HepG2 (cell line): ENCODE measurements around the gene GALNT1. TPM values are rescaled to one million over a fixed set of nuclear protein-coding genes. Genes with fewer than 3 reads are reported as not detected.

Experiments used
- ATAC-seq: fragments of 200-7000 bp; cut with Tn5 transposase; 3 replicates; pipeline ENCODE4 v1.9.1; 2020; ENCODE audit warnings: mild to moderate bottlenecking, moderate library complexity
- BruUV-seq: library from RNA; stranded (reverse); fragments of 400-500 nt; replicated peaks from 2 replicates; lab custom pipeline; 2021; lab: Mats Ljungman, UMichigan
- CTCF ChIA-PET: fragments of 300-600 bp; formaldehyde crosslinking; extraction: SDS; loops from one replicate; lab custom pipeline; 2021; ENCODE audit warnings: low total read pairs, inconsistent platforms, low intra/inter-chr PET ratio; lab: Yijun Ruan, JAX
- POLR2A ChIA-PET: fragments of 350-600 bp; sonication (Branson Sonifier 250); formaldehyde crosslinking; loops from one replicate; lab custom pipeline; 2020; ENCODE audit warnings: antibody characterized with exemption, inconsistent platforms; lab: Yijun Ruan, JAX
- DNase-seq: peaks from one replicate; pipeline ENCODE4 v3.0.0-alpha.2; 2015; ENCODE audit warnings: low spot score
- FAIRE-seq: peaks from 3 replicates; lab custom pipeline; 2011; peaks lifted over from hg19 to GRCh38; lab: Jason Lieb, UNC
- H2AFZ ChIP-seq: one replicate; pipeline ENCODE4 v1.6.1; 2011; ENCODE audit warnings: low read length, inconsistent platforms
- H3K27ac ChIP-seq: fragments of 300-600 bp; 3 replicates; pipeline ENCODE4 v1.8.0; 2011; ENCODE audit warnings: mixed run types, mild to moderate bottlenecking, mixed read lengths, low read length, inconsistent platforms; ENCODE audit not compliant: insufficient read depth; ENCODE audit errors: extremely low read length
- H3K27me3 ChIP-seq, 2 experiments: fragments of 200-600 bp in 1 of 2; 2 replicates in 1 of 2; 3 replicates in 1 of 2; pipeline versions ENCODE4 v1.6.0 to v1.8.0; 2011; ENCODE audit warnings: low read length in 2 of 2, mild to moderate bottlenecking in 2 of 2, moderate library complexity in 2 of 2, inconsistent platforms in 1 of 2; ENCODE audit not compliant: insufficient read depth in 2 of 2, control insufficient read depth in 1 of 2
- H3K36me3 ChIP-seq, 2 experiments: fragments of 200-600 bp in 1 of 2; replicated peaks in 1 of 2; 2 replicates in 1 of 2; 3 replicates in 1 of 2; pipeline versions ENCODE4 v1.5.1 to v1.8.0; 2011; ENCODE audit warnings: low read length in 2 of 2, inconsistent platforms in 1 of 2; ENCODE audit not compliant: insufficient read depth in 2 of 2, control insufficient read depth in 1 of 2
- H3K4me1 ChIP-seq: 2 replicates; pipeline ENCODE4 v1.5.1; 2012; ENCODE audit warnings: low read length, inconsistent platforms; ENCODE audit not compliant: insufficient read depth
- H3K4me2 ChIP-seq: 2 replicates; pipeline ENCODE4 v1.6.0; 2011; ENCODE audit warnings: low read depth, low read length, inconsistent platforms
- H3K4me3 ChIP-seq, 3 experiments: fragments of 200-600 bp in 1 of 3; sonication (generic), shearing (Covaris generic) in 1 of 3; replicated peaks in 1 of 3; 2 replicates each; pipeline ENCODE4 v1.5.1; 2011 to 2016; ENCODE audit warnings: low read length in 3 of 3, inconsistent platforms in 2 of 3, low read depth in 2 of 3, mild to moderate bottlenecking in 2 of 3, control low read depth in 1 of 3, mixed read lengths in 1 of 3; ENCODE audit not compliant: insufficient read depth in 1 of 3
- H3K79me2 ChIP-seq: one replicate; pipeline ENCODE4 v1.6.1; 2011; ENCODE audit warnings: low read length, inconsistent platforms; ENCODE audit not compliant: insufficient read depth
- H3K9ac ChIP-seq: 2 replicates; pipeline ENCODE4 v1.6.0; 2011; ENCODE audit warnings: mild to moderate bottlenecking, low read depth, low read length, inconsistent platforms; ENCODE audit not compliant: insufficient read depth
- H3K9me3 ChIP-seq: 2 replicates; pipeline ENCODE4 v1.5.1; 2012; ENCODE audit warnings: mild to moderate bottlenecking, low read length
- H4K20me1 ChIP-seq: 2 replicates; pipeline ENCODE4 v1.6.0; 2011; ENCODE audit warnings: inconsistent platforms, mild to moderate bottlenecking, low read length, moderate library complexity; ENCODE audit not compliant: insufficient read depth
- MED8 ChIP-seq: sonication (generic); formaldehyde crosslinking; IDR thresholded peaks from 2 replicates; pipeline ENCODE4 v1.8.1; 2023; ENCODE audit warnings: mild to moderate bottlenecking, missing genetic modification reagents; ENCODE audit not compliant: insufficient replicate concordance
- MYC ChIP-seq: sonication (generic); formaldehyde crosslinking; IDR thresholded peaks from 2 replicates; pipeline ENCODE4 v1.9.0; 2021; ENCODE audit warnings: missing genetic modification reagents, borderline replicate concordance
- ZNF7 ChIP-seq: IDR thresholded peaks from 2 replicates; pipeline ENCODE4 v1.6.1; 2016; ENCODE audit warnings: missing biosample characterization, missing genetic modification reagents
- ZNF737 ChIP-seq: sonication (generic); formaldehyde crosslinking; IDR thresholded peaks from 2 replicates; pipeline ENCODE4 v1.5.0; 2020; ENCODE audit warnings: missing genetic modification reagents, mild to moderate bottlenecking, borderline replicate concordance
- WGBS: methylation state at CpG from one replicate; pipeline ENCODE4 v1.1.6; 2017; ENCODE audit warnings: low lambda C conversion rate; 5-methylcytosine and 5-hydroxymethylcytosine counted together
- in situ Hi-C: cut with HindIII; loops from 2 replicates; pipeline ENCODE4 v1.10.0; 2017; ENCODE audit warnings: low pct_unique_long_range_greater_than_20kb; ENCODE audit not compliant: extremely low pct_ligation_motif_present
- intact Hi-C: fragments of 100-400 bp; cut with micrococcal nuclease; formaldehyde crosslinking; loops from one replicate; pipeline ENCODE4 v1.10.0; 2022; ENCODE audit not compliant: unreplicated experiment
- polyA plus RNA-seq, 8 experiments: library from polyadenylated mRNA; depleted of rRNA in 3 of 8; stranded (reverse) in 7 of 8; unstranded in 1 of 8; fragments of >200 nt; fragmentation: Illumina TruSeq in 4 of 8; extraction: Trizol in 4 of 8; gene quantifications; 2 replicates each; pipeline versions ENCODE4 v1.2.1 to v1.2.3, GENCODE V29; 2011 to 2016; ENCODE audit warnings: low read depth in 4 of 8, missing spikeins in 1 of 8, mixed read lengths in 1 of 8; ENCODE audit not compliant: insufficient read depth in 1 of 8
- total RNA-seq, 5 experiments: library from RNA; depleted of rRNA; stranded (reverse); fragments of >200 nt; fragmentation: Illumina TruSeq; extraction: Trizol; gene quantifications; 2 replicates each; pipeline ENCODE4 v1.2.3, GENCODE V29; 2016; ENCODE audit warnings: low read depth in 1 of 5
- TF ChIP-seq, protein P1 (sequence below): sonication (generic); formaldehyde crosslinking; IDR thresholded peaks from 2 replicates; pipeline ENCODE4 v1.4.0; 2020; ENCODE audit warnings: missing genetic modification reagents
- TF ChIP-seq, protein P2 (sequence below): sonication (generic); formaldehyde crosslinking; IDR thresholded peaks from 2 replicates; pipeline ENCODE4 v1.8.1; 2023; ENCODE audit warnings: mild to moderate bottlenecking, missing genetic modification reagents

GALNT1 gene
- total and polyA plus RNA-seq, 2 of the 13 experiments (the other 11 are each of a cell fraction or from before 2014, with no cell fraction given): 41.1 to 100 TPM

- ChIA-PET POLR2A (no interaction called here), CTCF (no interaction called here)
- in situ Hi-C loops: no loop called here
- no peak overlapping the region for H3K4me2 ChIP-seq
- no peak overlapping the region for H3K4me3 ChIP-seq
- H3K4me1 ChIP-seq: no peaks in the 10 kb centered on the region; the same call in 1 of the 2 replicates
- no peak for FAIRE-seq
- no peak overlapping the region for H3K9ac ChIP-seq
- H3K27ac ChIP-seq: no peak overlapping the region
- no peak for DNase-seq
- H3K27me3 ChIP-seq: peaks cover 0 to 41% of the 10 kb centered on the region in 2 experiments; a peak in 2 of 5 replicates
- no peak for ATAC-seq
- H3K9me3 ChIP-seq: peaks cover 9% of the 10 kb centered on the region
- no peaks in the 10 kb centered on the region for H4K20me1 ChIP-seq
- no peak overlapping the region for H2AFZ ChIP-seq
- H3K79me2 ChIP-seq: no peaks in the 10 kb centered on the region
- no peaks in the 10 kb centered on the region for H3K36me3 ChIP-seq
- 10% methylated on average over 4 of the region's 4 CpGs for WGBS
- TF ChIP-seq ZNF7 (CRISPR knock-in tag) (peak; percentile 38; the same call in 1 of the 2 replicates), ZNF737 (CRISPR knock-in tag) (no peak), MED8 (CRISPR knock-in tag) (no peak), MYC (CRISPR knock-in tag) (no peak)
- TF ChIP-seq, protein P1, sequence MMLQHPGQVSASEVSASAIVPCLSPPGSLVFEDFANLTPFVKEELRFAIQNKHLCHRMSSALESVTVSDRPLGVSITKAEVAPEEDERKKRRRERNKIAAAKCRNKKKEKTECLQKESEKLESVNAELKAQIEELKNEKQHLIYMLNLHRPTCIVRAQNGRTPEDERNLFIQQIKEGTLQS (CRISPR knock-in tag): no peak
- TF ChIP-seq, protein P2, sequence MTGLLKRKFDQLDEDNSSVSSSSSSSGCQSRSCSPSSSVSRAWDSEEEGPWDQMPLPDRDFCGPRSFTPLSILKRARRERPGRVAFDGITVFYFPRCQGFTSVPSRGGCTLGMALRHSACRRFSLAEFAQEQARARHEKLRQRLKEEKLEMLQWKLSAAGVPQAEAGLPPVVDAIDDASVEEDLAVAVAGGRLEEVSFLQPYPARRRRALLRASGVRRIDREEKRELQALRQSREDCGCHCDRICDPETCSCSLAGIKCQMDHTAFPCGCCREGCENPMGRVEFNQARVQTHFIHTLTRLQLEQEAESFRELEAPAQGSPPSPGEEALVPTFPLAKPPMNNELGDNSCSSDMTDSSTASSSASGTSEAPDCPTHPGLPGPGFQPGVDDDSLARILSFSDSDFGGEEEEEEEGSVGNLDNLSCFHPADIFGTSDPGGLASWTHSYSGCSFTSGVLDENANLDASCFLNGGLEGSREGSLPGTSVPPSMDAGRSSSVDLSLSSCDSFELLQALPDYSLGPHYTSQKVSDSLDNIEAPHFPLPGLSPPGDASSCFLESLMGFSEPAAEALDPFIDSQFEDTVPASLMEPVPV (CRISPR knock-in tag): no peak
- intact Hi-C loops: no loop called here
- BruUV-seq: no TSS peak
These were observed 164.3 kb downstream of the GALNT1 start for GRCh38 chr18:35745814-35746213.
